H9 (cell line): ENCODE measurements around the gene ADGB. TPM values are rescaled to one million over a fixed set of nuclear protein-coding genes. Genes with fewer than 3 reads are reported as not detected.

ENCODE experiments used
- DNase-seq: peaks from one replicate; pipeline ENCODE4 v3.0.0-alpha.2; 2017
- H2AFZ ChIP-seq: one replicate; pipeline ENCODE4 v1.6.1; 2013; ENCODE audit warnings: mild to moderate bottlenecking, low read length, control low read depth, moderate library complexity
- H2AK5ac ChIP-seq: 2 replicates; pipeline ENCODE4 v1.6.1; 2013; ENCODE audit warnings: low read length, control low read depth, mixed read lengths; ENCODE audit not compliant: insufficient read length
- H2BK120ac ChIP-seq: one replicate; pipeline ENCODE4 v1.6.1; 2013; ENCODE audit warnings: low read depth, mild to moderate bottlenecking, low read length, control low read depth, inconsistent platforms; ENCODE audit not compliant: poor library complexity, severe bottlenecking
- H2BK12ac ChIP-seq: 2 replicates; pipeline ENCODE4 v1.6.1; 2013; ENCODE audit warnings: low read length, control low read depth, mixed read lengths, low read depth; ENCODE audit not compliant: insufficient read length
- H2BK15ac ChIP-seq: 2 replicates; pipeline ENCODE4 v1.6.1; 2013; ENCODE audit warnings: low read depth, low read length, control low read depth
- H2BK20ac ChIP-seq: one replicate; pipeline ENCODE4 v1.6.1; 2013; ENCODE audit warnings: low read depth, mild to moderate bottlenecking, low read length, control low read depth, inconsistent platforms; ENCODE audit not compliant: poor library complexity, severe bottlenecking
- H2BK5ac ChIP-seq: 2 replicates; pipeline ENCODE4 v1.6.1; 2013; ENCODE audit warnings: low read length, control low read depth, mixed read lengths; ENCODE audit not compliant: insufficient read length
- H3K14ac ChIP-seq: 2 replicates; pipeline ENCODE4 v1.6.1; 2013; ENCODE audit warnings: low read length, control low read depth; ENCODE audit not compliant: insufficient read depth
- H3K18ac ChIP-seq: 2 replicates; pipeline ENCODE4 v1.6.1; 2013; ENCODE audit warnings: low read depth, mild to moderate bottlenecking, mixed read lengths, low read length, control low read depth; ENCODE audit not compliant: insufficient read length
- H3K23ac ChIP-seq: 2 replicates; pipeline ENCODE4 v1.6.1; 2013; ENCODE audit warnings: low read length, control low read depth, mixed read lengths, low read depth; ENCODE audit not compliant: insufficient read length
- H3K23me2 ChIP-seq: 2 replicates; pipeline ENCODE4 v1.6.1; 2013; ENCODE audit warnings: low read depth, mild to moderate bottlenecking, mixed read lengths, low read length, control low read depth; ENCODE audit not compliant: insufficient read length, poor library complexity, severe bottlenecking
- H3K27ac ChIP-seq: 2 replicates; pipeline ENCODE4 v1.5.1; 2013; ENCODE audit warnings: low read length, control low read depth, mixed read lengths, low read depth; ENCODE audit not compliant: insufficient read length
- H3K27me3 ChIP-seq: 2 replicates; pipeline ENCODE4 v1.6.1; 2013; ENCODE audit warnings: low read length, control low read depth, inconsistent platforms; ENCODE audit not compliant: insufficient read depth
- H3K4ac ChIP-seq: 2 replicates; pipeline ENCODE4 v1.6.1; 2013; ENCODE audit warnings: low read depth, mild to moderate bottlenecking, control low read depth, inconsistent platforms, low read length, moderate library complexity
- H3K4me1 ChIP-seq: 2 replicates; pipeline ENCODE4 v1.6.1; 2013; ENCODE audit warnings: low read length, control low read depth, inconsistent platforms; ENCODE audit not compliant: insufficient read depth
- H3K4me2 ChIP-seq: 2 replicates; pipeline ENCODE4 v1.6.1; 2013; ENCODE audit warnings: low read length, control low read depth, mixed read lengths; ENCODE audit not compliant: insufficient read length, insufficient read depth
- H3K56ac ChIP-seq: 2 replicates; pipeline ENCODE4 v1.6.1; 2013; ENCODE audit warnings: low read depth, mild to moderate bottlenecking, mixed read lengths, low read length, control low read depth; ENCODE audit not compliant: insufficient read length
- H3K79me1 ChIP-seq: 2 replicates; pipeline ENCODE4 v1.6.1; 2013; ENCODE audit warnings: low read depth, mild to moderate bottlenecking, moderate library complexity, low read length, control low read depth, inconsistent platforms; ENCODE audit not compliant: insufficient read depth, poor library complexity, severe bottlenecking
- H3K79me2 ChIP-seq: 2 replicates; pipeline ENCODE4 v1.6.1; 2013; ENCODE audit warnings: low read length, control low read depth, inconsistent platforms; ENCODE audit not compliant: insufficient read depth
- H3K9ac ChIP-seq: 2 replicates; pipeline ENCODE4 v1.6.1; 2013; ENCODE audit warnings: low read length, control low read depth, mixed read lengths; ENCODE audit not compliant: insufficient read length; ENCODE audit errors: extremely low read depth
- H3K9me3 ChIP-seq: one replicate; pipeline ENCODE4 v1.6.1; 2013; ENCODE audit warnings: low read depth, low read length, inconsistent platforms; ENCODE audit not compliant: control insufficient read depth
- H3T11ph ChIP-seq: one replicate; pipeline ENCODE4 v1.6.1; 2013; ENCODE audit warnings: mild to moderate bottlenecking, low read length, control low read depth, inconsistent platforms
- H4K20me1 ChIP-seq: one replicate; pipeline ENCODE4 v1.6.1; 2013; ENCODE audit not compliant: control insufficient read depth, insufficient read length, insufficient read depth
- H4K5ac ChIP-seq: 2 replicates; pipeline ENCODE4 v1.6.1; 2013; ENCODE audit warnings: low read depth, mild to moderate bottlenecking, mixed read lengths, low read length, control low read depth; ENCODE audit not compliant: insufficient read length
- H4K8ac ChIP-seq: replicated peaks from 2 replicates; pipeline ENCODE4 v1.6.1; 2013; ENCODE audit warnings: low read length, control low read depth, mixed read lengths, low read depth; ENCODE audit not compliant: insufficient read length
- H4K91ac ChIP-seq: 2 replicates; pipeline ENCODE4 v1.6.1; 2013; ENCODE audit warnings: low read depth, mild to moderate bottlenecking, moderate library complexity, mixed read lengths, low read length, control low read depth; ENCODE audit not compliant: insufficient read length
- H3K27ac Mint-ChIP-seq, 3 experiments: 2 replicates in 2 of 3; 3 replicates in 1 of 3; pipeline ENCODE4 v1.8.0; 2020 to 2021; ENCODE audit warnings: mixed read lengths in 3 of 3, mild to moderate bottlenecking in 1 of 3, moderate library complexity in 1 of 3
- H3K27me3 Mint-ChIP-seq: 2 replicates; pipeline ENCODE4 v1.8.0; 2021; ENCODE audit warnings: low read depth, mild to moderate bottlenecking, moderate library complexity, mixed read lengths
- H3K36me3 Mint-ChIP-seq, 3 experiments: 2 replicates in 2 of 3; 3 replicates in 1 of 3; pipeline ENCODE4 v1.8.0; 2020 to 2021; ENCODE audit warnings: low read depth in 3 of 3, mixed read lengths in 3 of 3; ENCODE audit not compliant: insufficient read depth in 1 of 3
- H3K4me1 Mint-ChIP-seq, 2 experiments: 2 replicates each; pipeline ENCODE4 v1.8.0; 2020; ENCODE audit warnings: mixed read lengths in 2 of 2
- H3K4me3 Mint-ChIP-seq, 2 experiments: 2 replicates in 1 of 2; 3 replicates in 1 of 2; pipeline ENCODE4 v1.8.0; 2020 to 2021; ENCODE audit warnings: mild to moderate bottlenecking in 2 of 2, mixed read lengths in 2 of 2, moderate library complexity in 1 of 2
- H3K9me3 Mint-ChIP-seq, 2 experiments: 2 replicates in 1 of 2; 3 replicates in 1 of 2; pipeline ENCODE4 v1.8.0; 2020; ENCODE audit warnings: mild to moderate bottlenecking in 2 of 2, mixed read lengths in 2 of 2, moderate library complexity in 1 of 2
- CTCF ChIP-seq: fragments of 200-600 bp; sonication (generic); conservative IDR thresholded peaks from 3 replicates; pipeline ENCODE4 v1.8.0; 2021; ENCODE audit warnings: antibody characterized with exemption, mild to moderate bottlenecking
- WGBS: extraction: QIAGEN DNeasy Blood & Tissue Kit; methylation state at CpG from one replicate; pipeline ENCODE4 v1.1.7; 2013; ENCODE audit warnings: missing lambda C conversion rate, low lambda C conversion rate, mixed read lengths; ENCODE audit not compliant: insufficient read length; ENCODE audit errors: extremely low coverage; 5-methylcytosine and 5-hydroxymethylcytosine counted together
- total RNA-seq: library from RNA; stranded (reverse); gene quantifications from 2 replicates; pipeline ENCODE4 v1.2.1, GENCODE V29; 2021

The ADGB gene
- total RNA-seq, 1 experiment from 2014 or later: not detected

GRCh38 chr6:146581968-146582367, 16.8 kb upstream of the ADGB start:
- H2BK15ac ChIP-seq: no peak overlapping the region
- no peak overlapping the region for H3T11ph ChIP-seq
- H3K27ac ChIP-seq: no peak overlapping the region
- no peak overlapping the region for H2BK12ac ChIP-seq
- H2BK5ac ChIP-seq: no peak overlapping the region
- no peak overlapping the region for H2AFZ ChIP-seq
- H2AK5ac ChIP-seq: no peak overlapping the region
- H3K4ac ChIP-seq: no peak overlapping the region
- no peak overlapping the region for H4K91ac ChIP-seq
- Mint-ChIP-seq H3K36me3 (no peaks in the 10 kb centered on the region), H3K27me3 (no peaks in the 10 kb centered on the region), H3K4me3 (no peak overlapping the region), H3K4me1 (no peaks in the 10 kb centered on the region), H3K9me3 (no peaks in the 10 kb centered on the region), H3K27ac (no peak overlapping the region)
- no peak overlapping the region for H3K9ac ChIP-seq
- H3K27me3 ChIP-seq: no peaks in the 10 kb centered on the region
- no peak overlapping the region for H3K23ac ChIP-seq
- H3K79me2 ChIP-seq: no peaks in the 10 kb centered on the region
- WGBS: no CpG with 5 or more reads among the region's 1 CpG
- no peak for DNase-seq
- no peak overlapping the region for H2BK20ac ChIP-seq
- no peak overlapping the region for H3K18ac ChIP-seq
- no peak overlapping the region for H3K56ac ChIP-seq
- no peak overlapping the region for H4K8ac ChIP-seq
- no peaks in the 10 kb centered on the region for H3K9me3 ChIP-seq
- no peak overlapping the region for H3K14ac ChIP-seq
- no peak overlapping the region for H4K5ac ChIP-seq
- H4K20me1 ChIP-seq: no peaks in the 10 kb centered on the region
- no peaks in the 10 kb centered on the region for H3K79me1 ChIP-seq
- H2BK120ac ChIP-seq: no peak overlapping the region
- no peak overlapping the region for H3K4me2 ChIP-seq
- no peaks in the 10 kb centered on the region for H3K4me1 ChIP-seq
- H3K23me2 ChIP-seq: no peaks in the 10 kb centered on the region
- TF ChIP-seq CTCF: no peak
